ENCODE data around the gene RFFL.

Gene RFFL

DNA sequence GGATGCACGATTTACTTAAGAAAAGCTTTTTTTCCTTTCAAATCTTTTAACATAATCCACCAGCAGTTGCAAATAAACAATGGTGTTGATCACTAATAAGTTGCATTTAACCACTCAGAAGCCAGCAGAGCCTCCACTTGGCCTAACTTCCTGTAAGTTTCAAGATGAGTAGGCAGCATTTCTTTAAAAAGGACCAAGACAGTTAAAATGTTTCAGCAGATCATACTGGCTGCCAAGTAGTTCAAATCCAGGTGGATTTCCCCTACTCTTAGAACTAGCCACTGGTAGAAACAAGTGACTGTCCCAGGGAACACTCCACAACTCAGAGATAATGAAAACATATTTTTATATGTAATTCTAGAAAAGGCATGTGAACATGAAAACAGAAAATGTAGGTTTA is 17.0 kb upstream of the RFFL start:
- no peak for DNase-seq

DNA sequence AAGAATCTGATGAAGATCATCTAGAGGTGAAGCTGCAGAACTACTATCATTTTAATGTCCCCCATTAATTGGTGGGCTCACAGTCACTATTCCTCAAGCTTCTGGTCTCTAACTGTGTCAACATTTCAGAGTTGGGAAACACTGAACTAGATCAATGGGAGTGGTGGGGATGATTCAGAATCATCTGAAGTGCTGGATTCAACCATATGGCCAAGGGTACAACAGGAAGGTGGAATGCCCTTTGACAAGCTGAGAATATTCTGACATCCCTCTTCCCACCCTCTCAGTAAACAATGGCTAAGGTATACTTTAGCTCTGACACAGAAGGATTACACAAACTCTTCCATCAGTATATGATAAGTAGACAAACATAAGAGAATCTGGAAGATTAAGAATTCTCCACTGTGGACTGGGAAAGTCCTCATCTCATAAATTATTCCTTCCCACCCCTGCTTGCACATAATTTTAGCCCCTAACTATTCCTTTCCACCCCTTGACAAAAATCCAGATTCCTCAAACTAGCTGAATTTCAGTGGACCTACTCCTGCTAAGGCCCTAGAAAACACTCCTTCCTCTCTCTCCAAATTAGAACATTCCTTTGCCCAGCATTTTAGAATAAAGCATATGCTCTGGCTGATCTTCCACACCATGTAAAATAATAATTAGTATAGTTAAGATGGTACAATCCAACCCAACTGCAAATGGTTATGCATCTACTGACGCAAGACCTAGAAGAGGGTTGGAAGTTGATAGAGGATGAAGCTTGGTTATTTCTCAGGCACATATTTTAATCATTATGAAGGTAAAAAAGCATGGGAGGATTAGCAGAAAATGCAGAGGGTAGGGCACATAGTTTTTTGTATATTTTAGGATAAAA is 16.3 kb upstream of the RFFL start:
- DNase-seq = no peak

GRCh38 chr17:35076874-35077273 is 13.4 kb upstream of the RFFL start:
- no peak for DNase-seq

- no peak for DNase-seq
Measured at GRCh38 chr17:35074711-35075707, 11.5 kb upstream of the RFFL start.

DNA sequence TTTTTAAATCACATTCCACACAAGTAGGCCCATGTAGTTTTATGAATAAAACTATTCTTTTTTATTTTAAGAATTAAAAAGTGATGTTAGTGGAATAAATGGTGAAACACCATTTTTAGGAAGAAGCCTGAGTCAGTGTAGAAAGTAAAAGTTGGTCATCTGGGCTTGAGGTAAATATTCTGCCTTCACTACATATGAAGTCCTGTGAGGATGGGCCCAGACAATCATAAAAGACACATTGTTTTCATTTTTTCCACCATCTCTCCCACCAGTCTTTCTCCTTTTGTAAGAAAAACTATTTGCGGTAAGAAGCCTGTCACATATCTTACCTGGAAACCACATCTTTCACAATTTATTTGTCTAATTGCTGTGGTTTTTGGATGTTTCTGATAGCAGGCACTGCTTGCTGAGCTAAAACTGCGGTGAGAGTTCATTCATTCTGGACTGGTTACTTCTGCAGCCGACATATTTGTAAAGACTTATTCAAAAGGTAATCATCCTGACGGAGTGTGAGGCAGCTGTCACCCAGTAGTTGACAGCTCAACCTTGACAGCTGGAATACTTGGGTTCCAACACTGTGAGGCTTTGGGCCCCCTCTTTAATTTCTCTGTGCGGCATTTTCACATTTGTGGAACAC is 10.6 kb upstream of the RFFL start:
- no peak for DNase-seq

DNA sequence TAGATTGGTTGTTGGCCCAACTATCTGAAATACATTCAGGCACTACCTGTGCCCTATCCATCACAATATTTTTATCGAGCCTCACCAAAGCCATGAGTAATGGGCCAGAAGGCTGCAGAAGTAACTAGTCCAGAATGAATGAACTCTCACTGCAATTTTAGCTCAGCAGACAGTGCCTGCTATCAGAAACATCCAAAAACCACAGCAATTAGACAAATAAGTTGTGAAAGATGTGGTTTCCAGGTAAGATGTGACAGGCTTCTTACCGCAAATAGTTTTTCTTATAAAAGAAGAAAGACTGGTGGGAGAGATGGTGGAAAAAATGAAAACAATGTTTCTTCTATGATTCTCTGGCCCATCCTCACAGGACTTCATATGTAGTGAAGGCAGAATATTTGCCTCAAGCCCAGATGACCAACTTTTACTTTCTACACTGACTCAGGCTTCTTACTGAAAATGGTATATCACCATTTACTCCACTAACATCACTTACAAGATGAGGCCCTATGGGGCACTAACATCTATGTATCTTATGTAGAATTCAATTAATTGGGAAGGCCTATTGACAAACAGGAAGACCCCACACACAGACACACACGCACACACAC is 9.8 kb upstream of the RFFL start:
- no peak for DNase-seq

DNA sequence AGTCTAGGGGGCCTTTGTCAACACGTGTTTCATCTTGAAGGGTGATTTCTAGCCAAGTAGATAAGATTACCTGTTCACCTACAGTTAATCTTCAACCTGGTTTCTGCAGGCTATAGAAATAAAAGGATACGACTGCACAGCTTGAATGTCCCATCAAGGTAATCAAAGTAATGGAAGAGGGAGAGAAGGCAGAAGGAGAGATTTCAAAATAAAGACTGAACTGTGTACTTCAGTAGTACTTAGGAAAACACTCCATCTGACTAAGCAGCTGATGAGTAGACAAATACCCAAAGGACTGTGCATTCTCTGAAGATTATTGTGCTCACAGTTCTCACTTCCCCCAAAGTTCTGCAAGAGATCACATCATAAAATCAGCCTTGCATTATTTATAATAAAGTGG is 5.8 kb upstream of the RFFL start:
- DNase-seq = no peak

- no peak for DNase-seq
Measured at GRCh38 chr17:35068249-35068648, 4.7 kb upstream of the RFFL start.

DNA sequence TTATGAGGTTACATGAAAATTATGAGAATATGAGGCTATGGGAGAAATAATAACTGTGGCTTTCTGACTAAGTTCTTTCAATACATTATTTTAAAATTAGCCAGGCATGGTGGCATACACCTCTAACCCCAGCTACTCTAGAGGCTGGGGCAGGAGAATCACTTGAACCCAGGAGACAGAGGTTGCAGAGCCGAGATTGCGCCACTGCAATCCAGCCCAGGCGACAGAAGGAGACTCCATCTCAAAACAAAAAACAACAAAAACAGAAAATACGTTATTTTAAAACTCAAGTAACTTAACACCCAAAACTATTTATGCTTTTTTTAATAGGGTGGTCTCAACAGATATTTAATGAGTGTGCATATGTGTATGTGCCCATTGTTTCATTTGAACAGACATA is 2.4 kb upstream of the RFFL start:
- DNase-seq = no peak

GRCh38 chr17:35064516-35065215 is 1.2 kb upstream of the RFFL start:
- DNase-seq = no peak

DNA sequence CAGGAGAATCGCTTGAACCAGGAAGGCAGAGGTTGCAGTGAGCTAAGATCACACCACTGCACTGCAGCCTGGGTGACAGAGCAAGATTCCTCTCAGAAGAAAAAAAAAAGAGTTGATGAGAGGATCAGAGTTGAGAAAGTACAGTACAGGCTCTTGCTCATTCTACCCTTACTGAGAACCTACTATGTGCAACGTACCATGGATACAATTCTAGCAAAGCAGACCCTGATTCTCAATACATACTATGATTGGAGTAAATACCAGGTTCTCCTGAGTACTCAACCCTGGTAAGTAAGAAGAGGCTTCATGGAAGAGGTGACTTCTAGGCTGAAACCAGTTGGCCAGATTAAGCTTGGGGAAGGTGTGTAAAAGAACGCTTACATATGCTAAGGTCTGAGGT is 1.2 kb downstream of the RFFL start:
- no peak for DNase-seq

DNA sequence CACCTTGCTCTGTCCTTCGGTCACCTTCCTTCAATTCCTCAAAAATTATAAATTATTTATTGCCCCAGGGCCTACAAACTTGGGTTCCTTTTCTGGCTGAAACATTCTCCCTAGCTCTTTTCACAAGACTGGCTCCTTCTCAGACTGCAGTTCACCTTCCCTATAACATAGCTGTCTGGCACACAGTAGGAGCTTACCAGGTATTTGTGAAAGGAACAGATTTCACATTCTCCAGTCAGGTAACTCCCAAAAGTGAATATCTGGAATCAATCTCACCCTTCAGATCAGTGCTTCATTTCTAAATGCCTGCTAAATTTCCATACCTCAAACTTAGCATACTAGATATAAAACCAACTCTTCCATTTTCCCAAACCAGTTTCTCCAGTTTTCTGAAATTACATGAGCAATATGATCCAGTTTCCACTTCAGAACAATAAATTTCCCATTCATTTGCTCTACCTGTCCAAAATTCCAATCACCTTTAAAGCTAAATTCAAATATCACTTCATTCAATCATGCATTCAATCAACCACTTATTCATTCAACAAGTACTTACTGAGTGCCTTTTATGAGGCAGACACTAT is 6.1 kb downstream of the RFFL start:
- no peak for DNase-seq

- DNase-seq = no peak
Measured at GRCh38 chr17:35056013-35056412, 7.5 kb downstream of the RFFL start.

DNA sequence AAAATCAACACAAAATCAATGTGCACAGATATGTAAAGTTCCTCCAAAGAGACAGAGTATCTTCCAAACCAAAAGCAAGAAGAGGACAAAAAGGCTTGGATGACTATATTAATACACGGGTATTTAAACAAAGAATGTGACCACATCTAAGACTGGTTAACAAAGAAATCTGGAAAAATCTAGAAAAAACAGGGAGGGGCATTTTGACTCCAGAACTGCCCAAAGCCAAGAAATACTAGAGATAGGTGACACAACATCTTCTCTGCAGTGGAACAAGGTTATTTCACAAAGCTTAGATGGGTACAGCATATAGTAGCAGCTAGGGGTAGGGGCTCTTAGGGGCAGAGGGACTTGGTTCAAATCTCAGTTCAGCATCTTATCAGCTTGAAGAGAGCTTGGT is 10.3 kb downstream of the RFFL start:
- DNase-seq = no peak

DNA sequence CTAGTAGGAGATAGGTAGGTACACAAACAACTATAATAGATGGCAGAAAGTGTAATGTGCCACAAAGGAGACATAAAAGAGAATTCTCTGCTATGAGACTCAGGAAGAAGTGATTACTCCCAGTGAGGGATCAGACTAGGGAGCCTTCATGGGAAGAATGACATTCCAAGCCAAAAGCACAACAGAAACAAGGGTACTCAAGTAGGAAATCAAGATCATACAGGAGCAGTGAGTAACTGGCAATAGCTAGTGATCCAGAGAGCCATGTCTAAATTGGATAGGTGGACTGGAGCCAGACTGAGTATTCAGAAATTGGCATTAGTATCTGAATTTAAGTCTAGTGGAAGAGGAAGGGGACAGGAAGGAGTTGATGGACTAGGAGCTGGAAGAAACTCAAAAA is 10.7 kb downstream of the RFFL start:
- DNase-seq = no peak

- no peak for DNase-seq
Measured at GRCh38 chr17:35052241-35052610, 11.3 kb downstream of the RFFL start.

GRCh38 chr17:35051579-35052240 is 11.8 kb downstream of the RFFL start:
- no peak for DNase-seq

- no peak for DNase-seq
Measured at GRCh38 chr17:35051183-35051578, 12.3 kb downstream of the RFFL start.

GRCh38 chr17:35050170-35050569 is 13.3 kb downstream of the RFFL start:
- DNase-seq = no peak

GRCh38 chr17:35048685-35049379 is 14.7 kb downstream of the RFFL start:
- DNase-seq = no peak

Measured in stimulated activated CD8-positive, alpha-beta memory T cell treated with anti-CD3 and anti-CD28 coated beads, Interleukin-4, amount 100 ng/mL, for 48 hours (primary cell).